ENCODE results near the gene COMMD1.
"Not testable (repeated sequence)": the region's sequence is repeated elsewhere in the genome, so short reads cannot be mapped to it uniquely, and the experiment has no call there.

The COMMD1 gene

DNA sequence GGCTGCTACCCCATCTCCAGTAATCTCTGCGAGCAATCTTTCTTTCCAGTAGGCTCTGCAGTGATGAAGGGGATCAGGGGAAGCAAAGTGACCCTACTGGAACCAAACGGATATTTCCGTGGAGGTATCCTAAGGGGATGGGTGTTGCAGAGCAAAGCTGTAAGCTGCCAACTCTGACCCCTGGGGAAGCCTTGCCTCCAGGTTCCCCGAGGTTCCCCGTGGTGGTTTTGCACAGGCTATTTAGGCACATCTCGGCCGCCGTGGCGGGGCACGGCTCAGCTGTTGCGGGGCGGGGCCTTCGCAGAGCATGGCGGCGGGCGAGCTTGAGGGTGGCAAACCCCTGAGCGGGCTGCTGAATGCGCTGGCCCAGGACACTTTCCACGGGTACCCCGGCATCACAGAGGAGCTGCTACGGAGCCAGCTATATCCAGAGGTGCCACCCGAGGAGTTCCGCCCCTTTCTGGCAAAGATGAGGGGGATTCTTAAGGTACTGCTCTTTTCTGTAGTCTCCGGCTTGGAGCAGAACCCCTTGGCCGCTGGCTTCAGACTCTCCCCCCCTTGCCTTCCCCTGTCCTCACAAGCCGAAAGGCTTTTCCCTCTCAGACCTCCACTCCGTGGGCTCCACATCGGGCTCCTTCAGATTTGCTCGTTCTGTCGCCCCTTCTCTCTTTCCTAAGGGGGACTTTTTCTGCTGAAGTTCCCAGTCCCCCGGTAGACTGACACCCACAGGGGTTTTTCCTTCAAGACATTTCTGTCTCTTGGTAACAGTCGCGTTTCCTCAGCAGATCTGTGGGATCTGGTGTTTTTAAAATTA is at the start of gene COMMD1:
Gene COMMD1, plus strand, starts transcription at position 303 of the 814 bp plus-strand sequence. Its CDS starts 5 bp downstream, at position 308.
- peak within 1 kb of the TSS; percentile 77 for H3K4me3 ChIP-seq (ENCODE audit: control insufficient read depth, low read depth, low read length)
- TF ChIP-seq, protein P1, sequence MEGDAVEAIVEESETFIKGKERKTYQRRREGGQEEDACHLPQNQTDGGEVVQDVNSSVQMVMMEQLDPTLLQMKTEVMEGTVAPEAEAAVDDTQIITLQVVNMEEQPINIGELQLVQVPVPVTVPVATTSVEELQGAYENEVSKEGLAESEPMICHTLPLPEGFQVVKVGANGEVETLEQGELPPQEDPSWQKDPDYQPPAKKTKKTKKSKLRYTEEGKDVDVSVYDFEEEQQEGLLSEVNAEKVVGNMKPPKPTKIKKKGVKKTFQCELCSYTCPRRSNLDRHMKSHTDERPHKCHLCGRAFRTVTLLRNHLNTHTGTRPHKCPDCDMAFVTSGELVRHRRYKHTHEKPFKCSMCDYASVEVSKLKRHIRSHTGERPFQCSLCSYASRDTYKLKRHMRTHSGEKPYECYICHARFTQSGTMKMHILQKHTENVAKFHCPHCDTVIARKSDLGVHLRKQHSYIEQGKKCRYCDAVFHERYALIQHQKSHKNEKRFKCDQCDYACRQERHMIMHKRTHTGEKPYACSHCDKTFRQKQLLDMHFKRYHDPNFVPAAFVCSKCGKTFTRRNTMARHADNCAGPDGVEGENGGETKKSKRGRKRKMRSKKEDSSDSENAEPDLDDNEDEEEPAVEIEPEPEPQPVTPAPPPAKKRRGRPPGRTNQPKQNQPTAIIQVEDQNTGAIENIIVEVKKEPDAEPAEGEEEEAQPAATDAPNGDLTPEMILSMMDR (IDR thresholded peaks at IDR 0.05; ENCODE audit: control insufficient read depth, insufficient read depth, low read depth, low read length, missing control alignments) = no peak
- DNase-seq (ENCODE audit: low read depth) = no peak

DNA sequence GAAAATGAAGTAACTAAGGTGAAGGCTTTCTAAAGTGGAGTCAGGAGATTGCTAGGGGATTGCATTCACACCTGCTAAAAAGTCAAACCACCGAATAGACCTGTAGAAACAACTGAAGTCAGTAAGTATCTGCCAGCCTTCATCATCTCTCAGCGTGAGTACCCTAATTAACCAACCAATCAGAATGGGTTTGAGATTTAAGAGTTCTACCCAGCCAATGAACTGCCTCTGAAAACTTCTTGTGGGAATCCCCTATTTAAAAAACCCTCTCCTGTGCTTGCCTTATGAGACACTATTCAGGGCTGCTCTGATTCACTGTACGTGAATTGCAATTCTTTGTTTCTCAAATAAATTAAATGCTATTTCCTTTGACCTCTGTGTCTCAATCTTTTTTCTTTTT is 48.2 kb upstream of the COMMD1 start:
- DNase-seq (ENCODE audit: low read depth) = no peak
- no peak overlapping the region for H3K4me3 ChIP-seq (ENCODE audit: control insufficient read depth, low read depth, low read length)
- TF ChIP-seq, protein P1 (IDR thresholded peaks at IDR 0.05; ENCODE audit: control insufficient read depth, insufficient read depth, low read depth, low read length, missing control alignments) = no peak

DNA sequence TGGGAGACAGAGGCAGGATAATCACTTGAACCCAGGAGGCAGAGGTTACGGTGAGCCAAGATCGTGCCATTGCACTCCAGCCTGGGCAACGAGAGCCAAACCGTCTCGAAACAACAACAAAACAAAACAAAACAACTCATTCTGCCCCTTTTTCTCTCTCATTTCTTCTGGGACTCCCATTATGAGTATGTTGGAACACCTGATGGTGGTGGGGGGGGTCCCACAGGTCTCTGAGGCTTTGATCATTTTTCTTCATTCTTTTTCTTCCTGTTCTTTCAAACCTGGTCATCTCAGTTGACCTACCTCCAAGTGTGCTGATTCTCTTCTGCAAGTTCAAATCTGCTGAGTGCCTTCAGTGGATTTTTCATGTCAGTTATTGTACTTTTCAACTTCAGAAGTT is 43.4 kb upstream of the COMMD1 start:
- DNase-seq (ENCODE audit: low read depth) = no peak
- TF ChIP-seq, protein P1 (IDR thresholded peaks at IDR 0.05; ENCODE audit: control insufficient read depth, insufficient read depth, low read depth, low read length, missing control alignments) = no peak
- no peak overlapping the region for H3K4me3 ChIP-seq (ENCODE audit: control insufficient read depth, low read depth, low read length)

DNA sequence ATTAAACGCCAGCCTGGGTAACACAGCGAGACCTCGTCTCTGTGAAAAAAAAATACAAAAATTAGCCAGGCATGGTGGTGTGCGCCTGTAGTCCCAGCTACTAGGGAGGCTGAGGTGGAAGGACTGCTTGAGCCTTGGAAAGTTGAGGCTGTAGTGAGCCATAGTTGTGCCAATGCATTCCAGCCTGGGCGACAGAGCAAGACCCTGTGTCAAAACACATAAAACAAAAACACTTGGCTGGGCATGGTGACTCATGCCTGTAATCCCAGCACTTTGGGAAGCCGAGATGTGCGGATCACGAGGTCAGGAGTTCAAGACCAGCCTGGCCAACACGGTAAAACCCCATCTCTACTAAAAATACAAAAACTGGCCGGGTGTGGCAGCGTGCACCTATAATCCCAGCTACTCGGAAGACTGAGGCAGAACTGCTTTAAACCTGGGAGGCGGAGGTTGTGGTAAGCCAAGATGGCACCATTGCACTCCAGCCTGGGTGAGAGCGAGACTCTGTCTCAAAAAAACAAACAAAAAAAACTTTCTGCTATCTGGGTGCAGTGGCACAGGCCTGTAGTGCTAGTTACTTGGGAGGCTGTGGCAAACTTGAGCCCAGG is 38.9 kb upstream of the COMMD1 start:
- H3K4me3 ChIP-seq (ENCODE audit: control insufficient read depth, low read depth, low read length) = not testable (repeated sequence)

DNA sequence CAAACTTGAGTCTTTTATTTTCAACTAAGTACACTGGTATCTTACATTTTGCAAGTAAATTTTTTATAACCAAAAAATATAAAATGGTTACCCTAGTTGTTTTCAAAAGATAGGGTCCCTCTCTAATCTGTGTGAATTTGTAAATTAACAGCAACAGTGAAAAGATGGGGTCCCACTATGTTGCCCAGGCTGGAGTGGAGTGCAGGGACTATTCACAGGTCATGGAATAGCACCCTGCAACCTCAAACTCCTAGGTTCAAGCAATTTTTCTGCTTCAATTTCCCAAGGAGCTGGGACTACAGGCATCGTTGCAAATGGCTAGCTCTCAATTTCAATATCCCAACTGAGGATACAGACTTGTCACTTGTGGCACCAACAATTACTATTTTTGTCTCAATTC is 29.1 kb upstream of the COMMD1 start:
- DNase-seq (ENCODE audit: low read depth) = no peak
- TF ChIP-seq, protein P1 (IDR thresholded peaks at IDR 0.05; ENCODE audit: control insufficient read depth, insufficient read depth, low read depth, low read length, missing control alignments) = no peak
- H3K4me3 ChIP-seq (ENCODE audit: control insufficient read depth, low read depth, low read length) = no peak overlapping the region

More for the DNA sequence above, 38.9 kb upstream of the COMMD1 start:
- DNase-seq (ENCODE audit: low read depth) = not testable (repeated sequence)

DNA sequence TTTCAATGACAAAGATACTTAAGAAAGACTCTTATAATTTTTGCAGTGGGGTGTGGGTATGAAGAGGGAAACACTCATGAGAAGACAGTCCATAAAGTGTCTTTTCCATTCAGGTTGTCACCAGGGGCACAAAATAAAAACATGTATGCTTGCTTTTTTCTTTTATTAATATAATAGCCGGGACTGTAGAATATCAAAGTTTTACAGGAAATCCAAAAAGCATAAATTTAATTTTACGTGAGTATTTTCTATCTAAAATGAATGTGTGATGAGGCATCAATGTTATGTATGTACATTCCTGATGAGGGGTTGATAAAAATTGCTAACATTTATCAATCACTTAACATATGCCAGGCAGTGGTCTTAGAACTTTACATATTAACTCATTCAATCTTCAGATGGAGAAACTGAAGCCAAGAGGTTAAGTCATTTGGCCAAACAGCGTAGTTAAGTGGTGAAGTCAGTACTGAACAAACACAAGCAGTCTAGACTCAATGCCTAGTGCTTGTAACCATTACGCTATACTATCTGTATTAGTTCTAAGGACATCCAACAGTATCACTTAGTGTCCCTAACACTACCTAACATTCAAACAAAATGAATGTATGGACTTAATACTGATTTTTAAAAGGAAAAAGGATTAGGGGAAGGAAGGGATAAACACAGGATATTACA is 27.8 kb upstream of the COMMD1 start:
- no peak for DNase-seq (ENCODE audit: low read depth)
- H3K4me3 ChIP-seq (ENCODE audit: control insufficient read depth, low read depth, low read length) = no peak overlapping the region
- TF ChIP-seq, protein P1 (IDR thresholded peaks at IDR 0.05; ENCODE audit: control insufficient read depth, insufficient read depth, low read depth, low read length, missing control alignments) = no peak

DNA sequence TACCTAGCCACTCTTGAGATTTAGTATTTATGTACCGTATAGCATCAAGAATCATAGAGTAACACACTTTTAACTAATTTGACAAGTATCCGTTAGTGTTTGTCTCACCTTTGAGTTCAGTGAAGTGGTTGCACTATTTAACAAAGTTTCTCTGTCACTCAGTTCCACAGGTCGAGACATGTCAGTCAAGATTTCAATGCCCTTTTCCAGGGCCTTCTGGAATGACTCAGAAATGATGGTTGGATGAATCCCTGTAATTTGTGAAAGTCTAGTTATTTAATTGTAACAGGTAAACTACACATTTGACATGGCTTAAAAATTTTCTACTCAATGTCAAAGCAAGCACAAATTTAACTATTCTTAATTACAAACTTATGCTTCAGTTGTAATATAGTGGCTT is 26.7 kb upstream of the COMMD1 start:
- TF ChIP-seq, protein P1 (IDR thresholded peaks at IDR 0.05; ENCODE audit: control insufficient read depth, insufficient read depth, low read depth, low read length, missing control alignments) = no peak
- DNase-seq (ENCODE audit: low read depth) = no peak

DNA sequence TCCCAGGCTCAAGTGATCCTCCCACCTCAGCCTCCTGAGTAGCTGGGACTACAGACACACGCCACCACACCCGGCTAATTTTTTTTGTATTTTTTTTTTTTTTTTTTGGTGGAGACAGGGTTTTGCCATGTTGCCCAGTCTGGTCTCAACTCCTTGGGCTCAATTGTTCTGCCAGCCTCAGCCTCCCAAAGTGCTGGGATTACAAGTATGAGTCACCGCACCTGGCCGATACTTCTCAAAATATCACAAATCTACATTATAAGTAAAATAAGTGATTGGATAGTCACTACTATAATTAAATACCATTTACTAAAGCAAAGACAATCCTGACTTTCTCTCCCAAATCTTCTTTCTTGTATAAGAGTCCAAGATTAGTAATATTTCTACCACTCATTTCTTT is 26.1 kb upstream of the COMMD1 start:
- not testable (repeated sequence) for DNase-seq (ENCODE audit: low read depth); H3K4me3 ChIP-seq (ENCODE audit: control insufficient read depth, low read depth, low read length)

More for the DNA sequence above, 26.7 kb upstream of the COMMD1 start:
- no peak overlapping the region for H3K4me3 ChIP-seq (ENCODE audit: control insufficient read depth, low read depth, low read length)
